H1 (cell line): Measurements from ENCODE around the gene INPP5E. TPM values are rescaled to one million over a fixed set of nuclear protein-coding genes. Genes with fewer than 3 reads are reported as not detected.

Experiments used
- ASH2L ChIP-seq: fragments of 200-600, 300-600 bp; sonication (generic); IDR thresholded peaks from one replicate; pipeline ENCODE4 v1.7.1; 2017; ENCODE audit warnings: low read length
- ATF3 ChIP-seq: IDR thresholded peaks from 2 replicates; pipeline ENCODE4 v1.6.1; 2011; ENCODE audit warnings: low read depth, mild to moderate bottlenecking, low read length; ENCODE audit not compliant: insufficient read depth
- BACH1 ChIP-seq: IDR thresholded peaks from 2 replicates; pipeline ENCODE4 v1.6.1; 2012; ENCODE audit warnings: low read length, improper control_type of control experiment
- BRCA1 ChIP-seq: IDR thresholded peaks from 2 replicates; pipeline ENCODE4 v1.6.1; 2012; ENCODE audit warnings: low read depth, low read length, improper control_type of control experiment
- CBX5 ChIP-seq: fragments of 300-800, 300-1000 bp; sonication (generic); IDR thresholded peaks from 2 replicates; pipeline ENCODE4 v1.7.1; 2016; ENCODE audit warnings: antibody characterized with exemption, low read length, low read depth
- CEBPB ChIP-seq: IDR thresholded peaks from 2 replicates; pipeline ENCODE4 v1.6.1; 2012; ENCODE audit warnings: low read depth, low read length
- CHD2 ChIP-seq: IDR thresholded peaks from 2 replicates; pipeline ENCODE4 v1.6.1; 2012; ENCODE audit warnings: low read length, improper control_type of control experiment
- EP300 ChIP-seq, 2 experiments: IDR thresholded peaks; 1 replicate in 1 of 2; 2 replicates in 1 of 2; pipeline ENCODE4 v1.6.1; 2011 to 2012; ENCODE audit warnings: low read depth in 2 of 2, low read length in 2 of 2, mild to moderate bottlenecking in 2 of 2, borderline replicate concordance in 1 of 2, inconsistent platforms in 1 of 2, moderate library complexity in 1 of 2
- EZH2 ChIP-seq: fragments of 200-600 bp; sonication (generic); IDR thresholded peaks from 2 replicates; pipeline ENCODE4 v1.7.1; 2012; ENCODE audit warnings: low read depth, mild to moderate bottlenecking, moderate library complexity, low read length, inconsistent platforms; ENCODE audit not compliant: severe bottlenecking
- GABPA ChIP-seq: IDR thresholded peaks from 2 replicates; pipeline ENCODE4 v1.6.1; 2011; ENCODE audit warnings: mild to moderate bottlenecking, low read length, moderate library complexity, borderline replicate concordance; ENCODE audit not compliant: insufficient read depth
- GTF2F1 ChIP-seq: IDR thresholded peaks from 2 replicates; pipeline ENCODE4 v1.6.1; 2012; ENCODE audit warnings: low read depth, low read length, improper control_type of control experiment, borderline replicate concordance
- HDAC2 ChIP-seq, 2 experiments: fragments of 300-600 bp in 1 of 2; sonication (generic) in 1 of 2; IDR thresholded peaks; 2 replicates each; pipeline ENCODE4 v1.6.1; 2011 to 2012; ENCODE audit warnings: low read depth in 2 of 2, low read length in 2 of 2, mild to moderate bottlenecking in 2 of 2, moderate library complexity in 2 of 2, borderline replicate concordance in 1 of 2, inconsistent platforms in 1 of 2
- KDM5A ChIP-seq: fragments of 200-600 bp; IDR thresholded peaks from 2 replicates; pipeline ENCODE4 v1.7.1; 2012; ENCODE audit warnings: mild to moderate bottlenecking, low read length, inconsistent platforms, mixed read lengths
- NRF1 ChIP-seq: IDR thresholded peaks from 2 replicates; pipeline ENCODE4 v1.6.1; 2011; ENCODE audit warnings: mild to moderate bottlenecking, low read depth, low read length, improper control_type of control experiment
- PHF8 ChIP-seq: fragments of 200-600 bp; sonication (generic); conservative IDR thresholded peaks from 2 replicates; pipeline ENCODE4 v1.7.1; 2012; ENCODE audit warnings: low read depth, mild to moderate bottlenecking, inconsistent platforms, low read length, moderate library complexity
- POLR2A ChIP-seq, 2 experiments: IDR thresholded peaks; 1 replicate in 1 of 2; 2 replicates in 1 of 2; pipeline ENCODE4 v1.6.1; 2011; ENCODE audit warnings: low read depth in 2 of 2, low read length in 2 of 2, mild to moderate bottlenecking in 2 of 2; ENCODE audit errors: control extremely low read depth in 1 of 2
- POLR2AphosphoS5 ChIP-seq: IDR thresholded peaks from 2 replicates; pipeline ENCODE4 v1.6.1; 2011; ENCODE audit warnings: low read depth, low read length
- SP4 ChIP-seq: IDR thresholded peaks from 2 replicates; pipeline ENCODE4 v1.6.1; 2012; ENCODE audit warnings: low read length, inconsistent platforms
- SUZ12 ChIP-seq: fragments of 200-600 bp; sonication (generic); IDR thresholded peaks from 2 replicates; pipeline ENCODE4 v1.6.1; 2012; ENCODE audit warnings: mild to moderate bottlenecking, inconsistent platforms, low read length, moderate library complexity, mixed read lengths
- TAF1 ChIP-seq: IDR thresholded peaks from 2 replicates; pipeline ENCODE4 v1.6.1; 2011; ENCODE audit warnings: mild to moderate bottlenecking, low read depth, low read length
- TAF7 ChIP-seq: optimal IDR thresholded peaks from 2 replicates; pipeline ENCODE3; 2011; ENCODE audit warnings: low read depth, mild to moderate bottlenecking, inconsistent platforms, low read length, moderate library complexity, borderline replicate concordance
- TCF12 ChIP-seq: IDR thresholded peaks from 2 replicates; pipeline ENCODE4 v1.6.1; 2011; ENCODE audit warnings: low read depth, mild to moderate bottlenecking, low read length
- TEAD4 ChIP-seq: IDR thresholded peaks from 2 replicates; pipeline ENCODE4 v1.6.1; 2012; ENCODE audit warnings: low read depth, low read length, inconsistent platforms, mixed read lengths
- USF2 ChIP-seq: IDR thresholded peaks from 2 replicates; pipeline ENCODE4 v1.6.1; 2011; ENCODE audit warnings: low read length, improper control_type of control experiment
- ZNF274 ChIP-seq: IDR thresholded peaks from 2 replicates; pipeline ENCODE4 v1.7.0; 2012; ENCODE audit warnings: low read length, borderline replicate concordance; ENCODE audit errors: extremely low read depth
- polyA plus RNA-seq, 7 experiments: library from polyadenylated mRNA; depleted of rRNA in 3 of 7; stranded (reverse) in 5 of 7; unstranded in 2 of 7; fragments of >200 nt in 5 of 7; fragments of 200-250 nt in 2 of 7; gene quantifications; 1 replicate in 5 of 7; 2 replicates in 1 of 7; 4 replicates in 1 of 7; pipeline versions ENCODE4 v1.2.1 to v1.2.3, GENCODE V29; 2011 to 2013; ENCODE audit warnings: missing spikeins in 2 of 7, mixed read lengths in 2 of 7
- total RNA-seq: library from RNA; stranded (reverse); fragmentation: NEBNext Ultra II Directional; extraction: Animal tissue kit (Norgen Biotek cat#: 25700); gene quantifications from 2 replicates; pipeline ENCODE4 v1.2.1, GENCODE V29; 2021

Gene INPP5E
- total and polyA plus RNA-seq, 2 of the 8 experiments (the other 6 are each of a cell fraction or from before 2014, with no cell fraction given): 8.7 to 11.3 TPM

GRCh38 chr9:136483589-136484152 lies 44.0 kb upstream of the INPP5E start (continued):
- peak; percentile 88 for TF ChIP-seq POLR2AphosphoS5
- TF ChIP-seq TAF1: peak; percentile 60
- no peak for TF ChIP-seq GTF2F1
- TF ChIP-seq ZNF274: no peak
- TF ChIP-seq CBX5: no peak
- TF ChIP-seq EP300 (IDR thresholded peaks at IDR 0.05; ENCODE audit: borderline replicate concordance in 1 of 2, low read depth in 2 of 2, low read length in 2 of 2): no peak
- no peak for TF ChIP-seq EZH2
- no peak for TF ChIP-seq USF2
- no peak for TF ChIP-seq KDM5A
- peak in 1 of 2 experiments; percentile 81; a peak in 2 of 3 replicates for TF ChIP-seq POLR2A (IDR thresholded peaks at IDR 0.05; ENCODE audit: control extremely low read depth in 1 of 2, low read depth in 2 of 2, low read length in 2 of 2)
- 0 out of 2 replicates have a peak, but pooled peaks have one; percentile 68 for TF ChIP-seq GABPA
- peak; percentile 93 for TF ChIP-seq NRF1
- peak in 1 of 2 experiments; percentile 46; a peak in 1 of 4 replicates for TF ChIP-seq HDAC2 (IDR thresholded peaks at IDR 0.05; ENCODE audit: borderline replicate concordance in 1 of 2, low read depth in 2 of 2, low read length in 2 of 2)
- no peak for TF ChIP-seq BACH1
- no peak for TF ChIP-seq CHD2
- TF ChIP-seq TAF7: peak; percentile 42
- no peak for TF ChIP-seq ATF3
- TF ChIP-seq TEAD4: peak; percentile 76
- no peak for TF ChIP-seq CEBPB
- no peak for TF ChIP-seq BRCA1
- no peak for TF ChIP-seq TCF12
- peak; percentile 89 for TF ChIP-seq PHF8
- TF ChIP-seq SUZ12: no peak
- TF ChIP-seq SP4: no peak
- peak; percentile 27 for TF ChIP-seq ASH2L
